Medulla oblongata (tissue), 1 donor: ENCODE data around the gene OR2C3.
"Not testable (repeated sequence)": the region's sequence is repeated elsewhere in the genome, so short reads cannot be mapped to it uniquely, and the experiment has no call there.

ENCODE experiments used
- DNase-seq: peaks from one replicate; pipeline ENCODE4 v3.0.0-alpha.2; 2015; ENCODE audit errors: extremely low spot score

OR2C3 gene

GRCh38 chr1:247517795-247518612 is 18.2 kb downstream of the OR2C3 start:
- no peak for DNase-seq

DNA sequence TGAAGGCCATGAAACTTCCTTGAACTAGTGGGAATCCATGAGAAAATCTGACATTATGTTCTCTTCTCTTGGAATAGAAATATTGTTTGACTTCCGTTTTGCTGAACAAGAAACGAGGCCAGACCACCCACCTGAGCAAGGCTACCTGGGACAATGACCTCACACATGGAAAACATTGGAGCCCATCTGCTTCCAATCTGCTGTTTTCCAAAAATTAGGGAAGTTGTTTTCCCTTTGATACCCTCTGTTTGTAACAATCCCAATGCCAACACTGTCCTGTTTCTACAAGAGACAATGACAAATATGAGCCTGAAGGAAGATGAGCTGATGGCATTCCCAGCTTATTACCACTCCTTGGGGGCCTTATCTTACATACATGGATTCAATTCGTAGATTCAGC is 29.4 kb downstream of the OR2C3 start:
- no peak for DNase-seq

- no peak for DNase-seq
Observed at GRCh38 chr1:247500865-247501264, 35.4 kb downstream of the OR2C3 start.

DNA sequence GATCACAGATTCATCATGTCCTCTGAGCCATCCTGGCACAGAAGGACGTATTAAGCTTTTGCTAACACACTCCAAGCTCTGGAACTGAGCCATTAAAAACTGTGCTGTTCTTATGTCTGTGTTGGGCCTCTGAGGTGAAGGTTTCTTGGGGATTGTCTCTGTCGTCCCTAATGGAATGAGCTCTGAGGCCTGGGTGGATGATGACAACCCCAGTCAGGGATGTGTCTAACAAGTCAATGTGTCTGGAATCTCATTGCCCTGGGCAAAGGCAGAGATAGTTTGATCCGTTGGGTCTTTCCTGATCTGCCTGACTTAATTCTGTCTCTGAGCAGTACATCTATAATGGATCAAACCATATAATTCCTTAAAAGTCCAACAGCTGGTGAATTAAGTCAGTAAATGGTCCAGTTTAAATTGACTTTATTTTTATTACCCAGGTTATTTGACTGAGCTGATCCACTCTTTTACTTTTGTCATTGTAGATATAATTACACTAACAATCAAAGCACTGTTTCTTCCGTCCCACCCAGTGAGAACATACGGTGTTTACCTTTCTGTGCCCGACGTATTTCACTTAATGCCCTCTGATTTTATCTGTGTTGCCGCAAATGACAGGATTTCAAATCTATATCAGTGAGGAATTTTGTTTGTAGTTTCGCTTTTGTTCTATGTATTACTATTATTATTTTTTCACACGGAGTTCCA is 39.5 kb downstream of the OR2C3 start:
- no peak for DNase-seq

GRCh38 chr1:247494767-247495166 is 41.5 kb downstream of the OR2C3 start:
- no peak for DNase-seq

GRCh38 chr1:247493106-247493505 is 43.1 kb downstream of the OR2C3 start:
- DNase-seq: no peak

DNA sequence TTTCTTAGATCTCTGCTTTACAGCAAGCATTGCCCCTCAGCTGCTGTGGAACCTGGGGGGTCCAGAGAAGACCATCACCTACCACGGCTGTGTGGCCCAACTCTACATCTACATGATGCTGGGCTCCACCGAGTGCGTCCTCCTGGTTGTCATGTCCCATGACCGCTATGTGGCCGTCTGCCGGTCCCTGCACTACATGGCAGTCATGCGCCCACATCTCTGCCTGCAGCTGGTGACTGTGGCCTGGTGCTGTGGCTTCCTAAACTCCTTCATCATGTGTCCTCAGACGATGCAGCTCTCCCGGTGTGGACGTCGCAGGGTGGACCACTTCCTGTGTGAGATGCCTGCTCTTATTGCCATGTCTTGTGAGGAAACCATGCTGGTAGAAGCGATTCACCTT is 44.9 kb downstream of the OR2C3 start:
- DNase-seq: no peak

DNA sequence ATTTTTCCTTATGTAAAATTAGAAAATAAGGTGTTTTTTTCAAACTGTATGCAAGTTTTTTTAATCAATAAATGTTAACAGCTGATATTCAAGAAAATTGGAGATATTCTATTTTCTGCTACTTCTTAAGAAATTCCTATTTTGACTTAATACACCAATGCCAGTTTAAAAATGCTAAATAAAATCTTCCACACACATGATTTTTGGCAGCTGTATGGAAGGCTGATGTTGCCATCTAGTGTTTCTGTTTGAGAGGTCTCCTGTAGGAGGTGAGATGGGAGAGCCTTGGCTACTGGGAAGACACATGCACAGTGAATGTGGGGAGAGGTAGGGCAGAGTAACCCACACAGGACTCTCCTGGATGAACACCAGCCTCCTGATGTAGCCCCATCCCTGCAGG is 49.2 kb downstream of the OR2C3 start:
- peak; percentile 70 for DNase-seq

GRCh38 chr1:247482747-247483146 is 53.5 kb downstream of the OR2C3 start:
- DNase-seq: no peak

- DNase-seq: not testable (repeated sequence)
Observed at GRCh38 chr1:247476328-247477058, 59.7 kb downstream of the OR2C3 start.

- DNase-seq: no peak
Observed at GRCh38 chr1:247475793-247476192, 60.4 kb downstream of the OR2C3 start.
